ENCODE data around the gene PTGER1.
"Not testable (repeated sequence)": the region's sequence is repeated elsewhere in the genome, so short reads cannot be mapped to it uniquely, and the experiment has no call there.

- TF ChIP-seq CTCF, POLR2A (IDR thresholded peaks at IDR 0.05): not testable (repeated sequence)
Observed at GRCh38 chr19:14462401-14462800, 12.8 kb downstream of the PTGER1 start.

Measured in adrenal gland (tissue), 5 donors.